ENCODE measurements around the gene OPN3.

OPN3 gene

GRCh38 chr1:241600496-241600901 is 39.7 kb downstream of the OPN3 start:
- in situ Hi-C loops (cut with MboI; ENCODE audit: low sequenced_read_pairs, unreplicated experiment), result no loop called here
- no peak for TF ChIP-seq CTCF (IDR thresholded peaks at IDR 0.05; ENCODE audit: borderline replicate concordance, control extremely low read depth, extremely low read depth, insufficient read depth, missing control alignments)
- peak; percentile 19 for DNase-seq (ENCODE audit: low spot score)

- in situ Hi-C loops (cut with MboI; ENCODE audit: low sequenced_read_pairs, unreplicated experiment), result no loop called here
- DNase-seq (ENCODE audit: low spot score), result no peak
- TF ChIP-seq CTCF (IDR thresholded peaks at IDR 0.05; ENCODE audit: borderline replicate concordance, control extremely low read depth, extremely low read depth, insufficient read depth, missing control alignments), result no peak
These were observed 41.9 kb downstream of the OPN3 start for GRCh38 chr1:241598249-241598648.

GRCh38 chr1:241596633-241597032 is 43.5 kb downstream of the OPN3 start:
- in situ Hi-C loops (cut with MboI; ENCODE audit: low sequenced_read_pairs, unreplicated experiment), result no loop called here
- DNase-seq (ENCODE audit: low spot score), result no peak
- TF ChIP-seq CTCF (IDR thresholded peaks at IDR 0.05; ENCODE audit: borderline replicate concordance, control extremely low read depth, extremely low read depth, insufficient read depth, missing control alignments), result no peak

- in situ Hi-C loops (cut with MboI; ENCODE audit: low sequenced_read_pairs, unreplicated experiment), result no loop called here
- DNase-seq (ENCODE audit: low spot score), result no peak
These were observed 47.0 kb downstream of the OPN3 start for GRCh38 chr1:241593186-241593585.

GRCh38 chr1:241592273-241592958 is 47.8 kb downstream of the OPN3 start:
- peak; percentile 7 for DNase-seq (ENCODE audit: low spot score)
- no peak for TF ChIP-seq CTCF (IDR thresholded peaks at IDR 0.05; ENCODE audit: borderline replicate concordance, control extremely low read depth, extremely low read depth, insufficient read depth, missing control alignments)
- in situ Hi-C loops (cut with MboI; ENCODE audit: low sequenced_read_pairs, unreplicated experiment), result no loop called here

More at GRCh38 chr1:241593186-241593585, 47.0 kb downstream of the OPN3 start:
- TF ChIP-seq CTCF (IDR thresholded peaks at IDR 0.05; ENCODE audit: borderline replicate concordance, control extremely low read depth, extremely low read depth, insufficient read depth, missing control alignments), result no peak

- no peak for TF ChIP-seq CTCF (IDR thresholded peaks at IDR 0.05; ENCODE audit: borderline replicate concordance, control extremely low read depth, extremely low read depth, insufficient read depth, missing control alignments)
- in situ Hi-C loops (cut with MboI; ENCODE audit: low sequenced_read_pairs, unreplicated experiment), result no loop called here
- DNase-seq (ENCODE audit: low spot score), result no peak
These were observed 48.4 kb downstream of the OPN3 start for GRCh38 chr1:241591736-241592135.
